Measurements from ENCODE around the gene FRMD4A. TPM values are rescaled to one million over a fixed set of nuclear protein-coding genes. Genes with fewer than 3 reads are reported as not detected.
"Not testable (repeated sequence)": the region's sequence is repeated elsewhere in the genome, so short reads cannot be mapped to it uniquely, and the experiment has no call there.

The FRMD4A gene
- total RNA-seq, 4 donors from 2014 or later, result 5.6 to 34.1 (median 19.4) TPM

DNA sequence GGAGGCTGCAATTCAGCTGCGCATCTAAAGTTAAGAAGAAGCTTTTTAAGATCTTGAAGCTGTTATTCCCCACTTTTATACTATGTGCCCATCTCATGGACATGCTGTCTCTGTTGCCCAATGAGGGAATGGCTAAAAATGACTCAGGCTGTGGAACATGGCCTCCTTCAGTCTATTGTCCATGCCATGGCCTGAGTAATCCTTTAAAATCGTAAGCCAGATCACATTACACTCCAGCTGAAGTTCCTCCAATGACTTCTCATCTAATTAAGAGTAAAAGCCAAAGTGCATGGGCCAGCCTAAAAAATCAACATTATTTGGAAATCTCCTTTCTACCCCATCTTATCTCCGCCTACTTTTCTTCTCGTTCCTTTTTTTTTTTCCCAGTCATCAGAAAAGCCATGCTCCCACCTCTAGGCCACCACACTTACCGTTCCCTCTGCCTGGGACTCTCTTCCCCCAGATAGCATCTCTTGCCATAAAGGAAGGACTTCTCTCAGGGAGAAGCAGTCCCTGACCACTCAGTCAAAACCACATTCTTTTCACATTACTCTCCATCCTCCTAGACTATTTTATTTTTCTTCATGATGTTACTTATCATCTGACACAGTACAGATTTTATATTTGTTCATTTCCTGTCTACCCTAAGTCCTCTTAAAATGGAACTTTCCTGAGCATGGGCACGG is 406.5 kb downstream of the FRMD4A start:
- Histone ChIP-seq H3K27ac (no peak overlapping the region), H3K4me1 (no peaks in the 10 kb centered on the region), H3K27me3 (no peaks in the 10 kb centered on the region), H3K36me3 (no peaks in the 10 kb centered on the region), H3K4me3 (no peak overlapping the region), H3K9me3 (no peaks in the 10 kb centered on the region)
- TF ChIP-seq, protein P1, sequence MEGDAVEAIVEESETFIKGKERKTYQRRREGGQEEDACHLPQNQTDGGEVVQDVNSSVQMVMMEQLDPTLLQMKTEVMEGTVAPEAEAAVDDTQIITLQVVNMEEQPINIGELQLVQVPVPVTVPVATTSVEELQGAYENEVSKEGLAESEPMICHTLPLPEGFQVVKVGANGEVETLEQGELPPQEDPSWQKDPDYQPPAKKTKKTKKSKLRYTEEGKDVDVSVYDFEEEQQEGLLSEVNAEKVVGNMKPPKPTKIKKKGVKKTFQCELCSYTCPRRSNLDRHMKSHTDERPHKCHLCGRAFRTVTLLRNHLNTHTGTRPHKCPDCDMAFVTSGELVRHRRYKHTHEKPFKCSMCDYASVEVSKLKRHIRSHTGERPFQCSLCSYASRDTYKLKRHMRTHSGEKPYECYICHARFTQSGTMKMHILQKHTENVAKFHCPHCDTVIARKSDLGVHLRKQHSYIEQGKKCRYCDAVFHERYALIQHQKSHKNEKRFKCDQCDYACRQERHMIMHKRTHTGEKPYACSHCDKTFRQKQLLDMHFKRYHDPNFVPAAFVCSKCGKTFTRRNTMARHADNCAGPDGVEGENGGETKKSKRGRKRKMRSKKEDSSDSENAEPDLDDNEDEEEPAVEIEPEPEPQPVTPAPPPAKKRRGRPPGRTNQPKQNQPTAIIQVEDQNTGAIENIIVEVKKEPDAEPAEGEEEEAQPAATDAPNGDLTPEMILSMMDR (IDR thresholded peaks at IDR 0.05), result no peak
- TF ChIP-seq POLR2A (IDR thresholded peaks at IDR 0.05), result no peak
- no peak for DNase-seq
- intact Hi-C loops (cut with DNase I; ENCODE audit: low total_unique reads), result no loop called here

DNA sequence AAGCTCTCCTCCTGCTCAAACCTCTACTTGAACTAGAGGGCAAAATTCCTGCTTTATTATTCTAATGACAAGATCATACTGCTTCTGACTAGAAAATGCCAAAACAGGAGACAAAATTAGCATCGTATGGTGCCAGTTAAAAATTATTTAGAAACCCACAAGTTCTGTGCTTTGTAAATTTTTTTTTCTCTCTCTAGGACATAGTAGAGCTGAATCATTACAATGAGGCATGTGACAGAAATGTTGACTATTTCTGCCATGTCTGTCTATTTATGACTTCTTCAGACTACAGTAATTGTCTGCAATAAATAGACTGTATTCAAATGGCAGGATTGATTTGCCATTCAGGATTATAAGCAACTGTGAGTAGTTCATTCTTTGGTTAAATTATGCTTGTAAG is 408.1 kb downstream of the FRMD4A start:
- intact Hi-C loops (cut with DNase I; ENCODE audit: low total_unique reads), result no loop called here
- H3K9me3 ChIP-seq, result no peaks in the 10 kb centered on the region
- DNase-seq, result no peak
- no peak overlapping the region for H3K27ac ChIP-seq
- TF ChIP-seq POLR2A (IDR thresholded peaks at IDR 0.05), result no peak
- TF ChIP-seq, protein P1 (IDR thresholded peaks at IDR 0.05), result no peak
- H3K4me1 ChIP-seq, result no peaks in the 10 kb centered on the region
- no peaks in the 10 kb centered on the region for H3K27me3 ChIP-seq
- H3K4me3 ChIP-seq, result no peak overlapping the region
- H3K36me3 ChIP-seq, result no peaks in the 10 kb centered on the region

DNA sequence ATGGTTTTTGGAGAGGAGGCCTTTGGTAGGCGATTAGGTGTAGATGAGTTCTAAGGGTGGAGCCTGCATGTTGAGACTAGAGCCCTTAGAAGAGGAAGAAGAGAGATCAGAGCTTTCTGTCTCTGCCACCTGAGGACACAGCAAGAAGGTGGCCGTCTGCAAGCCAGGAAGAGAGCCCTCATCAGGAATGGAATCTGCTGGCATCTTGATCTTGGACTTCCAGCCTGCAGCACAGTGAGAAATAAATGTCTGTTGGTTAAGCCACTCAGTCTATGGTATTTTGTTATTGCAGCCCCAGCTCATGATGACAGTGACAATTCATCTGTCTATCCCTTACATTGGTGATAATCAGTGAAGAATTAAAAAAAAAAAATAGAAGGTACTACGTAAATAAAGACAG is 408.8 kb downstream of the FRMD4A start:
- no peaks in the 10 kb centered on the region for H3K4me1 ChIP-seq
- H3K36me3 ChIP-seq, result no peaks in the 10 kb centered on the region
- DNase-seq, result no peak
- no peaks in the 10 kb centered on the region for H3K9me3 ChIP-seq
- TF ChIP-seq, protein P1 (IDR thresholded peaks at IDR 0.05), result no peak
- TF ChIP-seq POLR2A (IDR thresholded peaks at IDR 0.05), result no peak
- no peak overlapping the region for H3K27ac ChIP-seq
- intact Hi-C loops (cut with DNase I; ENCODE audit: low total_unique reads), result no loop called here
- H3K4me3 ChIP-seq, result no peak overlapping the region
- no peaks in the 10 kb centered on the region for H3K27me3 ChIP-seq

DNA sequence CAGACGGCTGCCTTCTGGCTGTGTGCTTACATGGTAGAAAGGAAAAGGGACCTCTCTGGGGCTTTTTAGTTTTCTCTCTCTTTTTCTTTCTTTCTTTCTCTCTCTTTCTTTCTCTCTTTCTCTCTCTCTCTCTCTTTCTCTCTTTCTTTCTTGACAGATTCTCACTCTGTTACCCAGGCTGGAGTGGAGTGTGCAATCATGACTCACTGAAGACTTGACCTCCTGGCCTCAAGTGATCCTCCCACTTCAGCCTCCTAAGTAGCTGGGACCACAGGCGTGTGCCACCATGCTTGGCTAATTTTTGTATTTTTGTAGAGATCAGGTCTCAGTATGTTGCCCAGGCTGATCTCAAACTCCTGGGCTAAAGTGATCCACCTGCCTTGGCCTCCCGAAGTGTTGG is 409.6 kb downstream of the FRMD4A start:
- H3K9me3 ChIP-seq; intact Hi-C loops (cut with DNase I; ENCODE audit: low total_unique reads); H3K36me3 ChIP-seq; H3K27me3 ChIP-seq; H3K4me3 ChIP-seq; H3K4me1 ChIP-seq; H3K27ac ChIP-seq; DNase-seq: not testable (repeated sequence)

DNA sequence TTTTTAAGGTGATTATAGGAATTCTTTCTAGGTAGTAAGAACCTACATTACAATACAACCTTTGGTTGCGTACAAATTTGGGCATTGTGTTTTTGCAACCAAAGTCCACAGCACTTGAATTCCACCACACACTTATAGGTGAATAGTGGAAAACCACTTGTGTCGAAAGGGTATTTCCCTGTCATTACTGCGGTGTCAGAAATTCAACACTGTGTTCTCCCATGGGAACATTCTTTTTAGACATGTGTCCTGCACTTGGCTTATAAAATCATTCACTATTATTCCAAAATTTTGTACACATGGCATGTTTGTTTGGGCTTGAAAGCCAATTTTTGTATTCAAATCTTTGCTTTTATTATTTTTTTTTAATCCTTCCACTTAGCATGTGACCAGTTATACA is 410.3 kb downstream of the FRMD4A start:
- Histone ChIP-seq H3K27ac (no peak overlapping the region), H3K9me3 (no peaks in the 10 kb centered on the region), H3K36me3 (no peaks in the 10 kb centered on the region), H3K4me1 (no peaks in the 10 kb centered on the region), H3K27me3 (no peaks in the 10 kb centered on the region), H3K4me3 (no peak overlapping the region)
- intact Hi-C loops (cut with DNase I; ENCODE audit: low total_unique reads), result no loop called here
- no peak for TF ChIP-seq POLR2A (IDR thresholded peaks at IDR 0.05)
- TF ChIP-seq, protein P1 (IDR thresholded peaks at IDR 0.05), result no peak
- DNase-seq, result no peak

DNA sequence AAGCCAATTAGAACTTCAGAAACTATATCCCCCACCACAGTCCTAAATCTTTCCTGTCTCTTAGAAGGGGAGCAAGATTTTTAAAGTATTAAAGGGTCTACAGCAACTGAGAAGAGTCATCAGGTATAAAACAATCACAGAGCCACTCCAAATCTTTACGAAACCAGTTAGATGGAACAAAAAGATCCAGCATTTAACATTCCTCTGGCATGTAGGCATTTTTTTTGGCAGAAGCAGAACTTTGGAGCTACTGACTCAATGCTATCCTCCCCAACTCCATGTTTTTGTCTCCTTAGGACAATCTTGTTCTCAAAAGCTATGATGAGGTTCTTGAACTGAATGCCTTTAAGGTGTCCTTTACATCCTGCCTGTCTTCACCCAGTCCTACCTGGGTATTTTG is 410.7 kb downstream of the FRMD4A start:
- Histone ChIP-seq H3K36me3 (no peaks in the 10 kb centered on the region), H3K9me3 (no peaks in the 10 kb centered on the region), H3K27ac (no peak overlapping the region), H3K27me3 (no peaks in the 10 kb centered on the region), H3K4me1 (no peaks in the 10 kb centered on the region), H3K4me3 (no peak overlapping the region)
- TF ChIP-seq POLR2A (IDR thresholded peaks at IDR 0.05), result no peak
- TF ChIP-seq, protein P1 (IDR thresholded peaks at IDR 0.05), result no peak
- no peak for DNase-seq
- intact Hi-C loops (cut with DNase I; ENCODE audit: low total_unique reads), result no loop called here

Data from uterus (tissue), 4 donors.